ENCODE results near the gene MSMP.

Gene MSMP

GRCh38 chr9:35723426-35723825 lies 30.6 kb downstream of the MSMP start:
- Histone ChIP-seq H3K27me3 (ENCODE audit: insufficient read depth, low read length) (no peaks in the 10 kb centered on the region), H3K36me3 (ENCODE audit: control insufficient read depth in 1 of 2, insufficient read depth in 2 of 2, low read length in 2 of 2) (peaks cover 49 to 66% of the 10 kb centered on the region in 2 experiments), H3K4me1 (ENCODE audit: control insufficient read depth in 1 of 2, insufficient read depth in 2 of 2, low read length in 2 of 2) (peaks cover 17 to 21% of the 10 kb centered on the region in 2 experiments), H3K4me2 (ENCODE audit: low read length) (no peak overlapping the region), H4K8ac (ENCODE audit: low read depth, low read length) (no peak overlapping the region), H3K14ac (ENCODE audit: low read length) (no peak overlapping the region), H2BK12ac (ENCODE audit: low read length) (no peak overlapping the region), H3K4me3 (ENCODE audit: low read depth, low read length) (no peak overlapping the region), H2AK5ac (ENCODE audit: low read length) (no peak overlapping the region), H3K4ac (ENCODE audit: low read depth, low read length) (no peak overlapping the region), H3K27ac (ENCODE audit: low read depth, low read length) (no peak overlapping the region), H3K18ac (ENCODE audit: low read length) (no peak overlapping the region), H3K9me3 (ENCODE audit: insufficient read depth, low read depth, low read length) (no peaks in the 10 kb centered on the region), H3K23ac (ENCODE audit: low read length) (no peak overlapping the region), H2BK120ac (ENCODE audit: insufficient read depth, low read length, poor library complexity) (no peak overlapping the region), H3K79me2 (ENCODE audit: control insufficient read depth, insufficient read depth, low read length, poor library complexity) (peaks cover 10% of the 10 kb centered on the region), H2AFZ (ENCODE audit: insufficient read depth, low read length, poor library complexity) (no peak overlapping the region), H3K79me1 (ENCODE audit: low read length) (peaks cover 15% of the 10 kb centered on the region), H4K91ac (ENCODE audit: low read depth, low read length) (no peak overlapping the region), H3K9ac (ENCODE audit: low read length) (no peak overlapping the region), H2BK5ac (ENCODE audit: low read depth, low read length, poor library complexity) (no peak overlapping the region), H4K12ac (ENCODE audit: low read depth, low read length) (no peak overlapping the region)
- peak; percentile 82 to 90 for DNase-seq
- no CpG with 5 or more reads among the region's 2 CpGs for WGBS (ENCODE audit: extremely low coverage, insufficient coverage, insufficient read length)

GRCh38 chr9:35719546-35719945 lies 34.5 kb downstream of the MSMP start:
- H3K9me3 ChIP-seq (ENCODE audit: insufficient read depth, low read depth, low read length), result no peaks in the 10 kb centered on the region
- no peak overlapping the region for H3K27ac ChIP-seq (ENCODE audit: low read depth, low read length)
- no peak overlapping the region for H2BK5ac ChIP-seq (ENCODE audit: low read depth, low read length, poor library complexity)
- H4K8ac ChIP-seq (ENCODE audit: low read depth, low read length), result no peak overlapping the region
- H2BK120ac ChIP-seq (ENCODE audit: insufficient read depth, low read length, poor library complexity), result no peak overlapping the region
- H4K91ac ChIP-seq (ENCODE audit: low read depth, low read length), result no peak overlapping the region
- H4K12ac ChIP-seq (ENCODE audit: low read depth, low read length), result no peak overlapping the region
- no peak overlapping the region for H3K23ac ChIP-seq (ENCODE audit: low read length)
- H3K4me1 ChIP-seq (ENCODE audit: control insufficient read depth in 1 of 2, insufficient read depth in 2 of 2, low read length in 2 of 2), result no peaks in the 10 kb centered on the region
- no peak overlapping the region for H2AFZ ChIP-seq (ENCODE audit: insufficient read depth, low read length, poor library complexity)
- H3K27me3 ChIP-seq (ENCODE audit: insufficient read depth, low read length), result no peaks in the 10 kb centered on the region
- H3K4me3 ChIP-seq (ENCODE audit: low read depth, low read length), result no peak overlapping the region
- WGBS (ENCODE audit: extremely low coverage, insufficient coverage, insufficient read length), result no CpG with 5 or more reads among the region's 4 CpGs
- no peak overlapping the region for H2AK5ac ChIP-seq (ENCODE audit: low read length)
- no peak overlapping the region for H3K9ac ChIP-seq (ENCODE audit: low read length)
- no peak overlapping the region for H3K4ac ChIP-seq (ENCODE audit: low read depth, low read length)
- H3K79me2 ChIP-seq (ENCODE audit: control insufficient read depth, insufficient read depth, low read length, poor library complexity), result no peaks in the 10 kb centered on the region
- peaks cover 72 to 90% of the 10 kb centered on the region in 2 experiments for H3K36me3 ChIP-seq (ENCODE audit: control insufficient read depth in 1 of 2, insufficient read depth in 2 of 2, low read length in 2 of 2)
- no peak overlapping the region for H3K14ac ChIP-seq (ENCODE audit: low read length)
- H3K79me1 ChIP-seq (ENCODE audit: low read length), result no peaks in the 10 kb centered on the region
- no peak overlapping the region for H2BK12ac ChIP-seq (ENCODE audit: low read length)
- H3K18ac ChIP-seq (ENCODE audit: low read length), result no peak overlapping the region
- no peak for DNase-seq
- H3K4me2 ChIP-seq (ENCODE audit: low read length), result no peak overlapping the region

GRCh38 chr9:35718721-35719511 lies 35.2 kb downstream of the MSMP start:
- Histone ChIP-seq H2AFZ (ENCODE audit: insufficient read depth, low read length, poor library complexity) (no peak overlapping the region), H3K4me2 (ENCODE audit: low read length) (no peak overlapping the region), H3K79me2 (ENCODE audit: control insufficient read depth, insufficient read depth, low read length, poor library complexity) (no peaks in the 10 kb centered on the region), H3K4ac (ENCODE audit: low read depth, low read length) (no peak overlapping the region), H3K79me1 (ENCODE audit: low read length) (no peaks in the 10 kb centered on the region), H2AK5ac (ENCODE audit: low read length) (no peak overlapping the region), H3K14ac (ENCODE audit: low read length) (no peak overlapping the region), H3K9ac (ENCODE audit: low read length) (no peak overlapping the region), H2BK12ac (ENCODE audit: low read length) (no peak overlapping the region), H4K91ac (ENCODE audit: low read depth, low read length) (no peak overlapping the region), H3K27me3 (ENCODE audit: insufficient read depth, low read length) (no peaks in the 10 kb centered on the region), H4K12ac (ENCODE audit: low read depth, low read length) (no peak overlapping the region), H3K4me3 (ENCODE audit: low read depth, low read length) (peak overlapping the region; percentile 44), H2BK120ac (ENCODE audit: insufficient read depth, low read length, poor library complexity) (no peak overlapping the region), H3K27ac (ENCODE audit: low read depth, low read length) (no peak overlapping the region), H3K9me3 (ENCODE audit: insufficient read depth, low read depth, low read length) (no peaks in the 10 kb centered on the region), H3K4me1 (ENCODE audit: control insufficient read depth in 1 of 2, insufficient read depth in 2 of 2, low read length in 2 of 2) (no peaks in the 10 kb centered on the region), H3K18ac (ENCODE audit: low read length) (no peak overlapping the region), H2BK5ac (ENCODE audit: low read depth, low read length, poor library complexity) (no peak overlapping the region), H3K23ac (ENCODE audit: low read length) (no peak overlapping the region), H3K36me3 (ENCODE audit: control insufficient read depth in 1 of 2, insufficient read depth in 2 of 2, low read length in 2 of 2) (peaks cover 74 to 90% of the 10 kb centered on the region in 2 experiments), H4K8ac (ENCODE audit: low read depth, low read length) (no peak overlapping the region)
- DNase-seq, result no peak
- no CpG with 5 or more reads among the region's 15 CpGs for WGBS (ENCODE audit: extremely low coverage, insufficient coverage, insufficient read length)

- no CpG with 5 or more reads among the region's 14 CpGs for WGBS (ENCODE audit: extremely low coverage, insufficient coverage, insufficient read length)
- Histone ChIP-seq H3K4me1 (ENCODE audit: control insufficient read depth in 1 of 2, insufficient read depth in 2 of 2, low read length in 2 of 2) (no peaks in the 10 kb centered on the region), H3K79me1 (ENCODE audit: low read length) (no peaks in the 10 kb centered on the region), H2BK5ac (ENCODE audit: low read depth, low read length, poor library complexity) (no peak overlapping the region), H4K8ac (ENCODE audit: low read depth, low read length) (no peak overlapping the region), H3K23ac (ENCODE audit: low read length) (no peak overlapping the region), H3K27ac (ENCODE audit: low read depth, low read length) (no peak overlapping the region), H3K14ac (ENCODE audit: low read length) (no peak overlapping the region), H2AK5ac (ENCODE audit: low read length) (no peak overlapping the region), H2AFZ (ENCODE audit: insufficient read depth, low read length, poor library complexity) (no peak overlapping the region), H4K12ac (ENCODE audit: low read depth, low read length) (no peak overlapping the region), H3K4ac (ENCODE audit: low read depth, low read length) (no peak overlapping the region), H3K79me2 (ENCODE audit: control insufficient read depth, insufficient read depth, low read length, poor library complexity) (no peaks in the 10 kb centered on the region), H3K27me3 (ENCODE audit: insufficient read depth, low read length) (no peaks in the 10 kb centered on the region), H3K9ac (ENCODE audit: low read length) (no peak overlapping the region), H2BK120ac (ENCODE audit: insufficient read depth, low read length, poor library complexity) (no peak overlapping the region), H4K91ac (ENCODE audit: low read depth, low read length) (no peak overlapping the region), H3K36me3 (ENCODE audit: control insufficient read depth in 1 of 2, insufficient read depth in 2 of 2, low read length in 2 of 2) (peaks cover 74 to 86% of the 10 kb centered on the region in 2 experiments), H3K4me3 (ENCODE audit: low read depth, low read length) (no peak overlapping the region), H3K18ac (ENCODE audit: low read length) (no peak overlapping the region), H3K9me3 (ENCODE audit: insufficient read depth, low read depth, low read length) (no peaks in the 10 kb centered on the region), H2BK12ac (ENCODE audit: low read length) (no peak overlapping the region), H3K4me2 (ENCODE audit: low read length) (no peak overlapping the region)
- no peak for DNase-seq
Observed at GRCh38 chr9:35717132-35717870, 36.8 kb downstream of the MSMP start.

Data from trophoblast cell (in vitro differentiated cells and primary cell).